Esophagus squamous epithelium (tissue), 4 donors: ENCODE measurements around the gene FZR1.

Experiments
- POLR2A ChIP-seq, 4 donors: fragments of 450-650 bp; IDR thresholded peaks; one replicate each; pipeline ENCODE4 v1.6.1; 2017; ENCODE audit warnings: antibody characterized with exemption in 4 of 4, mild to moderate bottlenecking in 4 of 4, moderate library complexity in 3 of 4
- TF ChIP-seq, protein P1 (sequence below), 6 experiments: fragments of 450-650 bp in 4 of 6; fragments of 200-600 bp in 2 of 6; sonication (generic) in 2 of 6; IDR thresholded peaks; one replicate each; pipeline ENCODE4 v1.5.1; 2016 to 2019; ENCODE audit warnings: antibody characterized with exemption in 6 of 6, mild to moderate bottlenecking in 4 of 6, moderate library complexity in 4 of 6

DNA sequence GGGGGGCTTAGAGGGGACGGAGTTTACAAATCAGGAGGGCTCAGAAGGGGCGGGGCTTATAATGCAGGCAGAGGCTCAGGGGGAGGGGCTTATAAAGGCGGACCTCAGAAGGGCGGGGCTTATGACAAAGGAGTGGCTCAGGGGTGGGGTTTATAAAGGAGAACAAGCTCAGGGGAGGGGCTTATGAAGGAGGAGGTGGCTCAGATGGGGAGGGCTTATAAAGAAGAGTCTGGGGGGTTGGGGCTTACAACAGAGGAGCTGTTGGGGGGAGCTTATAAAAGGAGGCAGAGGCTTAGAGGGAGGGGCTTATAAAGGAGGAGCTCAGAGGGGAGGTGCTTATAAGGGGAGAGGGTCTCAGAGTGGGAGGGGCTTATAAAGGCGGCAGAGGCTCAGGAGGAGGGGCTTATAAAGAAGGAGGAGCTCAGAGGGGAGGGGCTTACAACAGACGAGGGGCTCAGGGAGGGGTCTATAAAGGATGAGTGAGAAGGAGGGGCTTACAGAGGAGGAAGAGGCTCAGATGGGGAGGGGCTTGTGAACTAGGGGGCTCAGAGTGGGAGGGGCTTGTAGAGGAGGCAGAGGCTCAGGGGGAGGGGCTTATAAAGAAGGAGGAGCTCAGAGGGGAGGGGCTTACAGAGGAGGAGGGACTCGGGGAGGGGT is 26.8 kb upstream of the FZR1 start:
- TF ChIP-seq POLR2A (IDR thresholded peaks at IDR 0.05): no peak
- TF ChIP-seq, protein P1, sequence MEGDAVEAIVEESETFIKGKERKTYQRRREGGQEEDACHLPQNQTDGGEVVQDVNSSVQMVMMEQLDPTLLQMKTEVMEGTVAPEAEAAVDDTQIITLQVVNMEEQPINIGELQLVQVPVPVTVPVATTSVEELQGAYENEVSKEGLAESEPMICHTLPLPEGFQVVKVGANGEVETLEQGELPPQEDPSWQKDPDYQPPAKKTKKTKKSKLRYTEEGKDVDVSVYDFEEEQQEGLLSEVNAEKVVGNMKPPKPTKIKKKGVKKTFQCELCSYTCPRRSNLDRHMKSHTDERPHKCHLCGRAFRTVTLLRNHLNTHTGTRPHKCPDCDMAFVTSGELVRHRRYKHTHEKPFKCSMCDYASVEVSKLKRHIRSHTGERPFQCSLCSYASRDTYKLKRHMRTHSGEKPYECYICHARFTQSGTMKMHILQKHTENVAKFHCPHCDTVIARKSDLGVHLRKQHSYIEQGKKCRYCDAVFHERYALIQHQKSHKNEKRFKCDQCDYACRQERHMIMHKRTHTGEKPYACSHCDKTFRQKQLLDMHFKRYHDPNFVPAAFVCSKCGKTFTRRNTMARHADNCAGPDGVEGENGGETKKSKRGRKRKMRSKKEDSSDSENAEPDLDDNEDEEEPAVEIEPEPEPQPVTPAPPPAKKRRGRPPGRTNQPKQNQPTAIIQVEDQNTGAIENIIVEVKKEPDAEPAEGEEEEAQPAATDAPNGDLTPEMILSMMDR (IDR thresholded peaks at IDR 0.05): no peak
